Endothelial cell (in vitro differentiated cells): ENCODE data around the gene MCTP1. TPM values are rescaled to one million over a fixed set of nuclear protein-coding genes. Genes with fewer than 3 reads are reported as not detected.

Source experiments
- DNase-seq: peaks from one replicate; pipeline ENCODE4 v3.0.0; 2021; ENCODE audit warnings: low spot score
- H3K27ac Mint-ChIP-seq: one replicate; pipeline ENCODE4 v1.8.0; 2021; ENCODE audit warnings: mixed read lengths, inconsistent platforms; ENCODE audit not compliant: unreplicated experiment
- H3K27me3 Mint-ChIP-seq: one replicate; pipeline ENCODE4 v1.8.0; 2021; ENCODE audit warnings: mild to moderate bottlenecking, moderate library complexity, mixed read lengths, inconsistent platforms; ENCODE audit not compliant: unreplicated experiment
- H3K36me3 Mint-ChIP-seq: one replicate; pipeline ENCODE4 v1.8.0; 2021; ENCODE audit warnings: mild to moderate bottlenecking, low read depth, mixed read lengths, inconsistent platforms; ENCODE audit not compliant: unreplicated experiment
- H3K4me1 Mint-ChIP-seq: one replicate; pipeline ENCODE4 v1.8.0; 2021; ENCODE audit warnings: mild to moderate bottlenecking, mixed read lengths, inconsistent platforms; ENCODE audit not compliant: unreplicated experiment
- H3K4me3 Mint-ChIP-seq: one replicate; pipeline ENCODE4 v1.8.0; 2021; ENCODE audit warnings: mild to moderate bottlenecking, mixed read lengths, inconsistent platforms; ENCODE audit not compliant: unreplicated experiment
- H3K9me3 Mint-ChIP-seq: one replicate; pipeline ENCODE4 v1.8.0; 2021; ENCODE audit warnings: mixed read lengths, inconsistent platforms; ENCODE audit not compliant: unreplicated experiment
- total RNA-seq: library from RNA; stranded (reverse); fragmentation: NEBNext Ultra II Directional; extraction: Animal tissue kit (Norgen Biotek cat#: 25700); gene quantifications from one replicate; pipeline ENCODE4 v1.2.1, GENCODE V29; 2021; ENCODE audit not compliant: unreplicated experiment
- TF ChIP-seq, protein P1 (sequence below): fragments of 200-600 bp; sonication (generic); IDR thresholded peaks from one replicate; pipeline ENCODE4 v1.5.0; 2021; ENCODE audit warnings: antibody characterized with exemption; ENCODE audit not compliant: unreplicated experiment

The MCTP1 gene
- total RNA-seq, 1 donor from 2014 or later, result 2.2 TPM

DNA sequence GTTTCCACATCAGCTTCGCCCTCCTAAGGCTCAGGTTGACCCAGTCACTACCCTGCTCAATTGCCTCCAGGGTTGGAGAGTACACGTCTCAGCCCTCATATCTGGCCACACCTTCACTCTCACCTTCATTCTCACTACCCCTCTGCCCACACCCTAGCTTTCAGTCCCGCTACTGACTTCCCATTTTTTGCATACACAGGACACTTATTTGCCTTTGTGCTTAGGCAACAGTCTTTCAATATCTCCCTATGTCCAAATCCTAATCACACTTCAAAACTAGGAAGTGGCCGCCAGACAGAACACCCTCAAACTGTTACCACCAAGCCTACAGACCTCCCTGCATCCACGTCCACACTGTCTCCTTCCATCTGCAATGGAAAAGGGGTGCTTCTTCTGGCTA is 10.9 kb downstream of the MCTP1 start:
- no peak for DNase-seq
- H3K4me3 Mint-ChIP-seq, result no peak overlapping the region
- peaks cover 1% of the 10 kb centered on the region for H3K27me3 Mint-ChIP-seq
- TF ChIP-seq, protein P1, sequence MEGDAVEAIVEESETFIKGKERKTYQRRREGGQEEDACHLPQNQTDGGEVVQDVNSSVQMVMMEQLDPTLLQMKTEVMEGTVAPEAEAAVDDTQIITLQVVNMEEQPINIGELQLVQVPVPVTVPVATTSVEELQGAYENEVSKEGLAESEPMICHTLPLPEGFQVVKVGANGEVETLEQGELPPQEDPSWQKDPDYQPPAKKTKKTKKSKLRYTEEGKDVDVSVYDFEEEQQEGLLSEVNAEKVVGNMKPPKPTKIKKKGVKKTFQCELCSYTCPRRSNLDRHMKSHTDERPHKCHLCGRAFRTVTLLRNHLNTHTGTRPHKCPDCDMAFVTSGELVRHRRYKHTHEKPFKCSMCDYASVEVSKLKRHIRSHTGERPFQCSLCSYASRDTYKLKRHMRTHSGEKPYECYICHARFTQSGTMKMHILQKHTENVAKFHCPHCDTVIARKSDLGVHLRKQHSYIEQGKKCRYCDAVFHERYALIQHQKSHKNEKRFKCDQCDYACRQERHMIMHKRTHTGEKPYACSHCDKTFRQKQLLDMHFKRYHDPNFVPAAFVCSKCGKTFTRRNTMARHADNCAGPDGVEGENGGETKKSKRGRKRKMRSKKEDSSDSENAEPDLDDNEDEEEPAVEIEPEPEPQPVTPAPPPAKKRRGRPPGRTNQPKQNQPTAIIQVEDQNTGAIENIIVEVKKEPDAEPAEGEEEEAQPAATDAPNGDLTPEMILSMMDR, result no peak
- no peaks in the 10 kb centered on the region for H3K4me1 Mint-ChIP-seq
- H3K9me3 Mint-ChIP-seq, result no peaks in the 10 kb centered on the region
- no peaks in the 10 kb centered on the region for H3K36me3 Mint-ChIP-seq
- H3K27ac Mint-ChIP-seq, result no peak overlapping the region

DNA sequence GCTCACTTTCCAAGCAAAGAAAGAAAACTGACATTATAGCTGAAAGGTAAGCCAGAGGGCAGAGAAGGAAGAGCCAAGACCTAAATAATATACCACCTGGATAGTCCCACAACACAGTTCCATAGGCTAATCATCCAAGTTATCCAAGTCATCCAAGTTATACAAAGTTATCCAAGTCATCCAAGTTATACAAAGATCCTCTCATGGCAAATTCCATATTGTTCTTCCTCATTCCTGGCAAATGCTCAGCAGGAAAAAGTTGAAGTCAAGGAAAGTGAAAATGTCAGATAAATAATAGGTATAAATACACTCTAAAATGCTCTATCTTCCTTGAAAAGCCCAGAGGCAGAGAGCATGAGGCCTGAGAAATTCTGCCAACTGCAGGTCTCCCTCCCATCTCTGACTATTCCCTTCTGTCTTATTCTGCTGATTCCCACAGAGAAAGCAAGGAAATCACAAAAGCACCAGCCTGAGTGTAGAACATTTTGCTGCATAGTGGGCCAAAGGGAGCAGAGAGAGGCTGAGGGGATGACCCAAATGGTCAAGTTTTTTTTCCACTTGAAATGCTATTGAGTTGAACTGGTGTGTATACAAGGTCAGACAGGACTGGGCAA is 12.5 kb downstream of the MCTP1 start:
- no peak overlapping the region for H3K4me3 Mint-ChIP-seq
- DNase-seq, result no peak
- no peaks in the 10 kb centered on the region for H3K9me3 Mint-ChIP-seq
- no peaks in the 10 kb centered on the region for H3K4me1 Mint-ChIP-seq
- H3K27me3 Mint-ChIP-seq, result peaks cover 1% of the 10 kb centered on the region
- H3K27ac Mint-ChIP-seq, result no peak overlapping the region
- TF ChIP-seq, protein P1, result no peak
- H3K36me3 Mint-ChIP-seq, result no peaks in the 10 kb centered on the region

DNA sequence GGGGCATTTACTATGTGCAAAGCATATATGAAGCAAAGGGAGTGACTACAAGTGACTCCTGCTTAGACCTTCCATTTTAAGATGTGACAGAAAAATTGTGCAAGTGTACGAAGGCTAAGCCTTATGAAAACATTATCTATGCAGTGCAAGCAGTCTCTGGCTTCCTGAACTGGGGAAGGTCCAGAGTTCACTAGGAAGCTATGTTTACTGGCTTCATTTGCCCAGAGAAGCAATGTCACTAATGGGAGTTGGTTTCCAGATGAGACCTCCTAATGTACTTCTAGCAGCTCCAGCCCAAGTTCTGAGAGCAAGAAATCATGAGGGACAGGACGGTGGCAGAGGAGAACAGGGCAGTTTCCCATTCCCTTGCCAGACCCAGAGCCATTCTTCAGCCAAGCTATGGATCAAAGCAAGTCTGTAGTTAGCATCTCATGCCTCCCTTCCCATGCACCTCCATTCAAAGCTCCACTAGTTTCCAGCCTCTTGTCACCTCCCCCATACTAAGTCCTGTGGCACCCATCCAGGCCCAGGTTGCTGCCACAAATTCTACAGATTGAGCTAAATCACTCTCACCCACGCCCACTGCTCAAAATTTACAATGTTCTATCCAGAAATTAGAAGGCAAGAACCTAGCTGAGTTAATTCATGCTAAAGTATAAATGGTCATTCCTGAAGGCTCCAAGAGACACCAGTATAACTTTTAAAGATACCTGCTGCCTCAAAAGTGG is 21.8 kb downstream of the MCTP1 start:
- no peak for DNase-seq
- Mint-ChIP-seq H3K4me3 (no peak overlapping the region), H3K9me3 (no peaks in the 10 kb centered on the region), H3K4me1 (no peaks in the 10 kb centered on the region), H3K27me3 (peaks cover 1% of the 10 kb centered on the region), H3K36me3 (no peaks in the 10 kb centered on the region), H3K27ac (no peak overlapping the region)
- TF ChIP-seq, protein P1, result no peak

DNA sequence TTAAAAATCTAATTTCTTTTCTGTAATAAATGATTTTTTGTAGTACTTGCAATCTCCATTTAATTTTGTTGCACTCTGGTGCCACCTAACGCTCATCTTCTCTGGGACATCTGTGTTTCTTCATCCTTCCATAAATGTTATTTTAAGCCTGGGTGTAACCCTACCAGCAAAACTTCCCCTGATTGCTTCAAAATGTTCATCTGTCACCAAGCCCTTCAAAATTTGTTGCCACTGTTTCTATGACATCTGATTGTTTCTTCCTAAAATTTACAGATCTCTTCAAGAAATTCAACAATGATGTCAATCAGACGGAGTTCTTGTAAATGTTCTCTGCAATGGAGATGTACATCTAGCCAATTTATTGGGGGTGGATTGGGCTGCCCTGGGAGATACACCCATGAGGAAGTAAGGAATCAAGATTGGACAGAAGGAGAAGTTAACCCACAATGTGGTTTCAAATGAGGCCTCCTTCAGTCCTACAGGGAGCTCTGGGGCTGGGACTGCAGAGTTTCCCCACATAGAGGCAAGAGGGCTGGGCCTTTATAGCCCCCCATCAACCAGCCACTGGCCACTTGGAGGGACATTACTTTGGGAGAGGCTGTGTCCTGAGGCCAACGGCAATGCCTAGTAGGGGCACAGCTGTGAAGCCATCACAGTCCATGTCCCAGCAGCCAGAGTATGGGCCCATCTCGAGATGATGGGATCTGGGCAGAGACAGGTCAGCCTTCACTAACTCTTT is 23.3 kb downstream of the MCTP1 start:
- Mint-ChIP-seq H3K36me3 (no peaks in the 10 kb centered on the region), H3K27ac (no peak overlapping the region), H3K4me3 (no peak overlapping the region), H3K27me3 (peaks cover 1% of the 10 kb centered on the region), H3K4me1 (peaks cover 3% of the 10 kb centered on the region), H3K9me3 (no peaks in the 10 kb centered on the region)
- TF ChIP-seq, protein P1, result no peak
- DNase-seq, result no peak
